GM21515 (cell line): ENCODE measurements around the gene ULK2.
"Not testable (repeated sequence)": the region's sequence is repeated elsewhere in the genome, so short reads cannot be mapped to it uniquely, and the experiment has no call there.

ENCODE experiments used
- ATAC-seq: cut with Tn5 transposase; IDR thresholded peaks from one replicate; pipeline ENCODE4 v1.9.1; 2021; ENCODE audit not compliant: unreplicated experiment

ULK2 gene

GRCh38 chr17:19768046-19768782 is 99.5 kb downstream of the ULK2 start:
- ATAC-seq, result no peak

- ATAC-seq, result peak; percentile 57
These were observed 101.1 kb downstream of the ULK2 start for GRCh38 chr17:19766421-19767270.

GRCh38 chr17:19766016-19766415 is 101.7 kb downstream of the ULK2 start:
- ATAC-seq, result no peak

- not testable (repeated sequence) for ATAC-seq
These were observed 103.7 kb downstream of the ULK2 start for GRCh38 chr17:19763991-19764390.

GRCh38 chr17:19763416-19763815 is 104.3 kb downstream of the ULK2 start:
- no peak for ATAC-seq

GRCh38 chr17:19762515-19762961 is 105.2 kb downstream of the ULK2 start:
- ATAC-seq, result no peak

GRCh38 chr17:19760746-19761145 is 107.0 kb downstream of the ULK2 start:
- ATAC-seq, result no peak

- ATAC-seq, result no peak
These were observed 107.9 kb downstream of the ULK2 start for GRCh38 chr17:19759568-19760549.

- no peak for ATAC-seq
These were observed 110.1 kb downstream of the ULK2 start for GRCh38 chr17:19757536-19758180.

GRCh38 chr17:19756546-19756945 is 111.2 kb downstream of the ULK2 start:
- ATAC-seq, result no peak

- ATAC-seq, result no peak
These were observed 111.8 kb downstream of the ULK2 start for GRCh38 chr17:19755821-19756510.

GRCh38 chr17:19755392-19755791 is 112.3 kb downstream of the ULK2 start:
- no peak for ATAC-seq

GRCh38 chr17:19753661-19754463 is 113.9 kb downstream of the ULK2 start:
- ATAC-seq, result no peak

- ATAC-seq, result no peak
These were observed 114.7 kb downstream of the ULK2 start for GRCh38 chr17:19753051-19753509.

- no peak for ATAC-seq
These were observed 115.3 kb downstream of the ULK2 start for GRCh38 chr17:19752216-19753050.

- ATAC-seq, result no peak
These were observed 116.9 kb downstream of the ULK2 start for GRCh38 chr17:19750835-19751234.

GRCh38 chr17:19750020-19750572 is 117.6 kb downstream of the ULK2 start:
- ATAC-seq, result no peak

GRCh38 chr17:19748807-19749193 is 118.9 kb downstream of the ULK2 start:
- ATAC-seq, result no peak
